NCI-H128 (cell line): ENCODE measurements around the gene PDE4B.

Experiments
- DNase-seq: peaks from one replicate; lab custom pipeline; 2025; ENCODE audit not compliant: unreplicated experiment; lab: John Stamatoyannopoulos, UW

Gene PDE4B

DNA sequence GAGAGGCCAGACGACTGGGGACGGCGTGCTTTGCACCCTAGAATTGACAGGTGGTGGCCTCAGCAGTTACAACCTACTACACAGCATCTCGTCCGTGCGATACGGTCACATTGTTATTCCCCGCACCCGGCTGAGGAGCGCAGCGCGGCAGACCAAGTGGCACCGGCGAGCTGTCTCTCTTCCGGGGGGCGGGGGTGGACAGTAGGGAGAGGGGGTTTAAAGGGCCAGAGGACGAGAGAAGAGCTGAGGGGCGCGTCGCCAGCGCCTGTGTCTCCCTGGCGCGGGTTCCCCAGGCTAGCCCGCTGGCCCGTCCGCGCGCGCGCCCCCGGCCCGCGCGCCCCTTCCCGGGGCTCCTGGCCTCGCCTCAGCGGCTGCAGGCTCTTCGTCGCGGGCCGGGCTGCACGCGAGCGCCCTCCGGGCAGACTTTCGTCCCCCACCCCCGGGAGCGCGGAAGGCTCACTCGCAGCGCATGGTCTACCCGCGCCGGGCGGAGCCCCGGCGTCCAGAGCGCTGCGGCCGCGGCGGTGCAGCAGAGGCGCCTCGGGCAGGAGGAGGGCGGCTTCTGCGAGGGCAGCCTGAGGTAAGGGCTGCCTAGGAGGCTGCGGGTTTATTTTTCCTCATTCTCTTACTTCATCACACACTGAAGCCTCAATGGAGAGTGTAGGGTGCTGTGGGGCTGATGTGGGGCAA is at the start of gene PDE4B:
TSS of gene PDE4B (plus strand) at position 227 of the 690 bp plus-strand sequence.
- no peak for DNase-seq

DNA sequence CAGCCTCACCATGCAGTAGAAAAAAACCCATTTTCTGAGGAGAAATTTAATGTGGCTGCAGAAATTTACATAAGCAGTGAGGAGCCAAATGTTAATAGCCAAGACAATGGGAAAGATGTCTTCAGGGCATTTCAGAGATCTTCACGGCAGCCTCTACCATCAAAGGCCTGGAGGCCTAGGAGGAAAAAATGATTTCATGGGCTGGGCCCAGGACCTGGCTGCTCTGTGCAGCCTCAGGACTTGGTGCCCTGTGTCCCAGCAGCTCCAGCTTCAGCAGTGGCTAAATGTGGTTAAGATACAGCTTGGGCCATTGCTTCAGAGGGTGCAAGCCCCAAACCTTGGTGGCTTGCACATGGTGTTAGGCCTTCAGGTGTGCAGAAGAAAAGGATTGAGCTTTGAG is 48.0 kb upstream of the PDE4B start:
- DNase-seq = no peak

DNA sequence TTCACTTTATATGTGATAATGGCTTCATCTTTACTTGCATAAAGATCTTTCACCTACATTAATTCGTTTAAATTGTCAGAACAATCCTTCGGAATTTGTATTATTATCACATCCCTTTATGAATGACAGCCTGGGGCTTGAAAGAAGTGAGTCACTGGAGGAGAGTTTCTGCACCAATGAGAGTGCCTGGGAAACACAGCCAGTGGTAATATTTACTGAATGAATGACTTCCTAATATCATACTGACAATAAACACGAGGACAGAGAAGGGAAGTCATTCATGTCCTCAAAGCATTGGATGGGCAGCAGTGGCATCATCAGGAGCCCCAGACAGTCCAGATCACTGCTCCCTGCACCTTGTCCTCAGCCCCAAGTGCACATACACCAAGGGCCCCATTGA is 40.7 kb upstream of the PDE4B start:
- no peak for DNase-seq

DNA sequence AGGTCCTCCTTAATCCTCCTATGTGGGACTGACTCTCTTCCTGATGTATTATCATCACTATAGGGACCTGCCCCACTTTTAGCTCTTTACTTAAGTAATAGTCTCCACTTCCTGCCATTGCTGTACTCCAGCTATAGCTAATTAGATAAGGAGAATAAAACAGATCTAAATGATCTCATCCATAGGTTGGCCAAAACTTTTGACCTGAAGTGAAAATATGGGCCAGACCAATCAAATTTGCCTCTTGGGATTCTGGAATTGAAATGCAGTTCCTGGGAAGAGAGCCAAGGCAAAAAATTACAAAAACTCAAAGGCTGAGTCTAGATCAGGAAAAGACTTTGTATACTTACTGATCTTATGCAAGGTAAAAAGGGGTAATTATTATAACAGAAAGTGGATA is 36.1 kb upstream of the PDE4B start:
- DNase-seq = no peak

DNA sequence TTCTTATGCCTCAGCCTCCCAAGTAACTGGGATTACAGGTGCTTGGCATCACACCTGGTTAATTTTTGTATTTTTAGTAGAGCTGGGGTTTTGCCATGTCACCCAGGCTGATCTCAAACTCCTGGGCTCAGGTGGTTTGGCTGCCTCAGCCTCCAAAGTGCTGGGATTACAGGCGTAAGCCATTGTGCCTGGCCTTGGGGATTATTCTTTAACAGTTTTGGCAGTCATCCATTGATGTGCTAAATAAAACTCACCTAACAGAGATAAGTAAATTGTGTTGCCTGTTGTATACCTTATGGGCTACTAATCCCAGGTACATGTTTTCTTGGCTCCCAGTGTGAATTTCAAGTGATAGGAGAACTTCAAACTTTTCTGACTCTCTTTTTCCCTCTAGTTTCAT is 35.2 kb upstream of the PDE4B start:
- DNase-seq = no peak

DNA sequence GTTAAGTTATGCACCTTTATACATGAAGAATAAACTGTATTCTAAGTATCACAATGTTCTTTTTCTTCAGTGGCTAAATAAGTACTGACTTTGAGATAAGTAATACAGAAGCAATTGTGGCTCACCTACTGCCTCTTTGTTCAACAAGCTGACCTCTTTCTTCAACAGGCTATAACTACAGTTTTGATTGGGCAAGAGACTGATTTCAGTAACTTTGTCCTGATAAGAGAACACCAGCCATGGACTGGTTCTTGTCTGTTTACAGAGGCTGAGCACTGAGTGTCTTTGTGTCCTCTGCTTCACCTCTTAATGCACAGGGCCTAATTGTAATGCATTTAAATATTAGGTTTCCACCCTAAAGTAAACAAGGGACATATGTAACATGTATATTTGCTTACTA is 34.6 kb upstream of the PDE4B start:
- no peak for DNase-seq

DNA sequence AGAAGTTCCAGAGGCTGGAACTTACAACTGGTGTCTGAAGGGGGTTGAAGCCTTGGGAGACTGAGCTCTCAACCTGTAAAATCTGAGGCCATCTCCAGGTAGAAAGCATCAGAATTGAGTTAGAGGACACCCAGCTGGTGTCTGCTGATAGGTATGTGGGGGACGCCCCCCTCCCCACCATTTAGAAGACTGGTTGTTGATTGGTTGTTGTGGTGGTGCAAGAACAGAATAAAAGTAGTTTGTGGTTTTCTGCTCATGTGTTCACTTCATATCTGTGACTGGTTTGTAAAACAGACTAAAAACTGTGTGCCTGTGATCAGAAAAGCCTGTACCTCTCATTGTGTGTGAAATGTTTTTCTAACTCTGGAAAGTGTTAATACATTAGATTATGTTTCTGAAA is 33.2 kb upstream of the PDE4B start:
- no peak for DNase-seq

DNA sequence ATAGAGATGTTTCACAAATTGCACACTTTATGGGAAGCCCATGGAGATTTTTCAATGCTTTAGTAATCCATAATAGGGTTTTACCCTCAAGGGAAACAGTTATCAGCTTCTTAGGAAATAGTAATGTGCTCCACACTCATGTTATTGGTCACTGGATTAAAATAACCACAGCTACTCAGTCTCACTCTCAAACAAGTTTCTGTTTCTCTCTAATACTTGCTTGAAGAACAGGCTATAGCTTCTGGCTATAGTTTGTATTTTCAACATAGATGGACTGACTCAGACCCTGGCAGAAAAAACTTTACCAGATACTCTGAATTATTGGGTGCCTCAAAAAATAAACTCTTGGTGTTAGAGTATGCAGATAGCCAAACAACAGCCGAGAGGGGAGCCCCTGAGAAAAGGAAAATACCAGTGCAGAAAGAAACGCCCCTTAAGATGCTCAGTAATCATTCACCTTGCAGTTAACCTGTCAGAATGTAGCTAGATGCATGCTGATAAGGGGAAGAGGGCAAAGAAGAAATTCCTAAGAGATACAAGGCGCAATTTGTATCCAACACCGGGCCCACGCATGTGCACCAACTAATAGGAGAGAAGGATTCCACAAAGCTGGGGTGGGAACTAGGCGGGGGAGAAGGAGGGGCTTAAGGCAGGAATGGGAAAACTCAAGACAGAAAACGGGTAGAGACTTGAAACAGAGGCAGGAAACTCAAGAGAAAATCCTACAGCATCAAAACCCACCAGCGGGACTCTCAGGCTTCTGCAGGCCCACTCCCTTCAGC is 30.4 kb upstream of the PDE4B start:
- DNase-seq = no peak

DNA sequence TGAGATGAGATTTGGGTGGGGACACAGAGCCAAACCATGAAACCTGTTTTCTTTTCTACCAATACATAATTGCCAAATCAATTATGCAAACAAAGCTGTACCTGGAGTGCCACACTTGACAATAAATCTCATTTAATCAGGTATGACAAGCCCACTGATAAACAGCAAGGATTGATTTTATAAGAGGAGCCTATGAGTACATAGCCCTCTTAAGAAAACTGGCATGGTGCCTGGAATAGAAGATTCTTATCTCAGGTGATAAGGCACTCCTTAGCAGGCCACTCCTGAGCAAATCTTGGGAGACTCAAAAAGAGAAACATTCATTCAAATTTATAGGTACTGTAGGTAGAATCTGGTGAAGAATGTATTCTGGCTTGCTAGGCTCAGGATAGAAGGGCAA is 28.6 kb upstream of the PDE4B start:
- no peak for DNase-seq

DNA sequence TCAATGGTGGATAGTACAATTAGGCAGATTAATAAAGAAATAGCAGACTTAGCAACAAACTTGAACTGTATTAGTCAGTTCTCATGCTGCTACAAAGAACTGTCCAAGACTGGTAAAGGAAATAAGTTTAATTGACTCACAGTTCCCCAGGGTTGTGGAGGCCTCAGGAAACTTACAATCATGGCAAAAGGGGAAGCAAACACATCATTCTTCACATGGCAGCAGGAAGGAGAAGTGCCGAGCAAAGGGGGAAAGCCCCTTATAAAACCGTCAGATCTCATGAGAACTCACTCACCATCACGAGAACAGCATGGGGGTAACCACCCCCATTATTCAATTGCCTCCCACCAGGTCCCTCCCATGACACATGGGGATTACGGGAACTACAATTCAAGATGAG is 27.1 kb upstream of the PDE4B start:
- no peak for DNase-seq

DNA sequence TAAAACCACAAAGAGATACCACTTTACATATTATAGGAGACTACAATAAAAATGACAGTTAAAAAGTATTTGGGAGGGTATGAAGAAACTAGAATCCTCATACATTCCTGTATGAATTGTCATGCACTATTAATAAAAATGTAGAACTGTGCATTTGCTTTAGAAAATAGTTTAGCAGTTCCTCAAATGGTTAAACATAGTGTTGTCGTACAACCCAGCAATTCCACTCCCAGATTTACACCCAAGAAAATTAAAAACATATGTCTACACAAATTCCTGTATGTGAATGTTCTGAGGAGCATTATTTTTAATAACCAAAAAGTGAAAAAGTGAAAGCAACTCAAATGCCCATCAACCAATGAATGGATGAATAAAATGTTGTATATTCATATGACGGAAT is 23.1 kb upstream of the PDE4B start:
- no peak for DNase-seq

DNA sequence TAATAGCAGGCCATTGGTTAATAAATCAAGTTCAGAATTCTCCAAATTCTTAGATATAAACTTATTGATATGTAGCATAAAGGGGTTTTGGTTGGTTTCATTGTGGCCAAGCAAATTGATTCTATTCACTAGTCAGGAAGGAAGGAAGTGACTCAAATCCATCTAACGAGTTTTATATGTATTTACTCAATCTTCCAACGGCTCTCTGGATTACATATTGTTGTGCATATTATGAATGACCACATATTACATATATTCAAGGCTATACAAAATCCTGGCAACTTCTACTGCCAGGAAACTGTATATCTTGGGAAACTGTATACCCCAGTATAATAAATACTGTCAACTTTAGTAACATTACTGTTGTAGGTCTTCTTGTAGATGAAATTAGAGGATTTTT is 20.1 kb upstream of the PDE4B start:
- DNase-seq = no peak

DNA sequence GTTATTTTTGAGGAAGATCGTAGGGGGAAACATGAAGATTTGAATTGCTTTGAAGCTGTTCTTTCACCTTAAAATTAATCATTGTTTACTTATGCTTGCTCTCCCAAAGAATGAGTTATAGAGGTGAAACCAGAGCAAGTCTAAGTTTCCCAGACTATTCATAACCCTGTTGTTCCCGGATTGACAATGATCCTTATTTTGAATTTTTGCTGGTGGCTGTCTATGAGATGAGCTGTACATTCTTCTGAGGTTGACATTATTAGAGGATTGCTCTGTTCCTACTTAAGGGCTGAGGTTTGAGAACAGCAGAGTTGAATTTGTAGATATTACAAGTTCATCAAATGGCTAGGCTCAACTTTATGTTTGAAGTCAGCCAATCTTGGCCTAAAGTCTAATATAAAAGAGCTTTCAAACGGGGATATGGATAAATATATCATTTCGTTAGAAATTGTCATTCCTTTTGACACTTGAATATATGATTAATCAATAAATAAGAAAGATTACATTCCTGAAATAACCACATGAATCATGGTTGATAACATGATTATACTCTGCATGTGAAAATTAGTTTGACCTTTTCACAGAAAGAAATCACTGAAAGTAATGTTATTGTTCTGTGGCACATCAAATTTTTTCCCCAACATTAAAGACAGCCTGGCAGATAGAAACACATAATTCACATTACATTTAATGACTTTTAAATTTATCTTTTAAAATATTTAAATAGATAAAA is 19.1 kb upstream of the PDE4B start:
- DNase-seq = no peak

DNA sequence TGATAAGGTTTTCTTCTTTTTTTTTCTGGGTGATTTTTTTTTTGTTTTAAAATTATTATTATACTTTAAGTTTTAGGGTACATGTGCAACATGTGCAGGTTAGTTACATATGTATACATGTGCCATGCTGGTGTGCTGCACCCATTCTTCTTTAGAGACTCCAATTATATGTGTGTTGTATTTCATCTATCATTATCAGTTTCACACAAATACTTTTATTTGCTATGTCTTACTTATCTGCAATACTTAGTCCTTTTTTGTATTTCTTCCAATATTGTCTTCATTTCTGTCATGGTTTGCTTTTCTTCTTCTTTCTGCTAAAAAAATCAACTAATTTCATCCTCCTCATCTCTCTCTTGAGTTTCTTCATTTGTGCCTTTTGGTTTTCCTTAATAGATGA is 3.9 kb upstream of the PDE4B start:
- DNase-seq = no peak

DNA sequence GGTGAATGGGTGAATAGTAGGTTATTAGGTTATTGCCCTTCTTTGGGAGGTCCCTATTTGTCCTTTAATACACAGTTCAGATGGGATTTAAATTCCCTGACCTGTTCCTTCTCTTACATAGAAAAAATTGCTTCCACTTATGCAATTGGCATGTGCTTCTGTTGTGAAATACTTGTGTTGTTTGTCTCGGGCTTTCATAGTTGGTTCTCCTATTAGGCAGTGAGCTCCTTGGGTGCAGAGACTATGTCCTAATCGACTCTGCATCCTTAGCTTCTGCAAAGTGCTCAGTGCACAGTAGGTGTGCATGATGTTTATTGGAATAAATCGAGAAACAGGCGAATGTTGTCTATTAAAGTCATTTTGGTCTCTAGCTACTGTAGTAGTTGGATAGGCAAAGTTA is 1.3 kb upstream of the PDE4B start:
- DNase-seq = no peak

DNA sequence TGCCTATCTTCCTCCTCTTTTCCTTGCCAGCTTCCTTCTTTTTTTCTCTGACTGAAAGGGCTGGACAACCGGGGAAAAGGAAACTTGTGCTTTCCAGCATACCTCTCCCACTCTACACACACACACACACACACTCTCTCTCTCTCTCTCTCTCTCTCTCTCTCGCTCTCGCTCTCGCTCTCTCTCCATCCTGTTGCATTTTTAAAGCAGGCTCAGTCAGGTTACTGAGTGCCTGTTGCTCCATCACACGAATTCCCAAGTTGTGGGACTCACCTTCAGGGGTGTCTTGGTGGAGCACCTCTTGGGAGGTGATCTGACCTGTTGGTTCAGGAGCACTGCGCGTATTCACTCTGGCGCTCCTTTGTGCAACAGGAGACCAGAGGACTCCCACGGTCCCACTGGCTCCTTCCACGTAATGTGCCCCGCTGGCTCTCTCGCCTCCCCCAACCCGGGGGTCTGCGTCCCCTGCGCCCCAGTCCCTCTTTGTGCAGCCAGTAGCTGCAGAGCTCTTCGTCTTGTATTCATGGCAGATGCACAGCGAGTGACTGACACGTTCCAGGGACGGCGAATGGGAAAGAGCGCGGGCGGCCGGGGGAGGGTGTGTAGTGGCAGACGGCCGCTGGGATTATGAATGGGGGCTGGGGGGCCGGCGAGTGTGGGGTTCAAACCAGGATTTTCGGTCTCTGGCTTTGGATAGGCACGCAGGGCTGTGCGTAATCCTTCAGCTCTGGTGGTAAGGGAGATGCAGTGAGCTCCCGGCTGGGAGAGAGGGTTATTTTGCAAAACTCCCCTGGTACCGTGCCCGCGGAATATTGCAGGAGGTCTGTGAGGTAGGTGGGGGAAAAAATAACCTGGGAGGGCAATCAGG is 660 bp upstream of the PDE4B start:
- no peak for DNase-seq

DNA sequence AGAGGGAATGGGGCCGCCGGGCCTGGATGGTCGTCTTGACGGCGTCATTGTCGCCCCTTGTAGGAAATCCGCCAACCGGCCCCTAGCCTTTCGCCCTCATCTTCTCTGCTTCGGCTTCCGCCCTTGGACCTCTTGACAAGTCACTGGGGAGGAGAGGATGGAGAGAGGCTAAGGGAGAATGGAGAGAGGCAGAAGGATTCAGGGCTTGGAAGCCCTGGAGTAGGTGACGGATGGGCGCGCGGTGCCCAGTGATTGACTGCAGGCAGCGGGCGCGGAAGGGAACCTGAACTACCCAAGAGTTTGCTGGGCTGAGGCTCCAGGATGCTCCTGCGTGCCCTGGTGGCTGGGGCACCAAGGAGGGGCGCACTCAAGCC is 651 bp downstream of the PDE4B start:
- no peak for DNase-seq

DNA sequence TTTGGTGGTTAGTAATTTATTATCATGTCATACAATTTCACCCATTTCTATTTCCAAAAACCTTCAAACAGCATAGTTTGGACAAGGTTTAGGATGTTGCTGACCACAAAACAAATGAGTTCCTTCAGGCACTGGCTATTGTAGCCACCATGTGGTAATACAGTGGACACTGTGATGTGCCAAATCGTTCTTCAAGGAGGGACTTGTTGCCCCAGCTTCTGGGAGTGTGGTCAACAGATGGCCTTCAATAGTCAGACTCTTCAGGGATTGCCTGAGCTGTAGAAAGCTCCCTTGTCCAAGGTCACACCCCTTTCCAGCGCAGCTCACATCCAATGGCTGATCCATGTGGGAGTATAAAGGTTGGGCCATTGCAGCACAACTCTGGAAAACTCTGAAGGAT is 2.6 kb downstream of the PDE4B start:
- no peak for DNase-seq

DNA sequence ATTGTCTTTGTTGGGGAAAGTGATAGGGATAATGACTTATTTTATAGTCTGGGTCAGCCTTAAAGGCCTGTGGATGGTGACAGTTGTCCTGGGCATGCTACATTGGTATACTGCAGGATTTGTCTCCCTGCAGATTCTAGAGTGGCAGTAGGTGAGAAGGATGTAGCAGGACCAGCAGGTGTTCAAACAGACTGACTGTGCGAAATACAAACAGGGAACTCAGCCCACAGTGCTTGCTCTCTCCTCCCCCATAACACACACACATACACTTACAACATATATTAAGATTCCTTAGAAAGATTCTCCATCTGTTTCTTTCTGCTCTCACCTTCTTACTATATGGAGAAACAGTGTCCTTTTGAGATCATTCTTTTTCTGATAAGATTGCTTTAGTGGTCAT is 6.9 kb downstream of the PDE4B start:
- no peak for DNase-seq

DNA sequence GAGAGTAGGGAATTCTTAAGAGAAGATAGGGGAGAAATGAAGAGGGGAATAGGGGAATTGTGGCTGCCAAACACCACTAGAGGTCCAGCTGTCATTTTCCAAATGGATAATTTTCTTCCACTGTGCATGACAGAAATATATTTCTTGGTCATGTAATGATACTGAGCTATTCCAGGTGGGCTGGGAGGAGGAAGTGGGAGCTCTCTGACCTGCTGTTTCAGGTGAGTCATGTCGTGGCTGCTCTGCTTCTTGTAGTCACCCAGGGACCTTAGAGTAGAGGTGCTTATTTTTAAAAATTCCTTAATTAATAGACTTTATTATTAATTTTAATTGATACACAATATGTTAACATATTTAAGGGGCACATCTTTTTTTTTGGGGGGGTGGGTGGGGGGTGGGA is 11.9 kb downstream of the PDE4B start:
- DNase-seq = no peak

DNA sequence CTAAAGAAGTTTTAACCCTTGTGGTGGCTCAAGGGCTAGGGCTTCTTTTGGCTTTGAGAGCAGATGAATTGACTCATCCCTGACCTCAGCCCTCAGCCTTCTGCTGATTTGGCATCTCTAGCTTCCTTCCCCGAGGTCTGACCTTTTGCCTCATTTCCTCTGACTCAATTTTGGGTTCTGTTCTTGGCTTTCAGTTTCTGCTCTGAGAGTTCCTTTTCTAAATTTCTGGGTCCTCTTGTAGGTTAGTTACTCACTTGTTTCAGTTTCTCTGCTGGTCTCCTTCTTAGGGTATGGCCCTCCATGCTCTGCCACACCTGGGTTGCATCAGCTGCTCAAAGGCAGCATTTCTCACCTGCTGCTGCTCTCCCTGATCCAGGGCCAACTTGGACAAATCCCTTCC is 19.4 kb downstream of the PDE4B start:
- no peak for DNase-seq
